T-cell (primary cell): ENCODE data around the gene NUP210. TPM values are rescaled to one million over a fixed set of nuclear protein-coding genes. Genes with fewer than 3 reads are reported as not detected.

Experiments
- ATAC-seq, 4 experiments: fragments of 200-7000 bp in 3 of 4; fragments of 150-1000 bp in 1 of 4; cut with Tn5 transposase; replicated peaks in 1 of 4; 1 replicate in 3 of 4; 2 replicates in 1 of 4; pipeline ENCODE4 v1.10.0; 2021; ENCODE audit warnings: moderate library complexity in 3 of 4, mild to moderate bottlenecking in 2 of 4, moderate number of reproducible peaks in 1 of 4
- CTCF ChIA-PET, 2 donors: fragments of 300-600 bp; sonication (Branson Sonifier 250); formaldehyde crosslinking; loops; one replicate each; lab custom pipeline; 2022; ENCODE audit warnings: antibody characterized with exemption in 2 of 2; lab: Charles Lee
- POLR2A ChIA-PET, 2 donors: fragments of 300-600 bp; sonication (Branson Sonifier 250); formaldehyde crosslinking; loops; one replicate each; lab custom pipeline; 2022; ENCODE audit warnings: antibody characterized with exemption in 2 of 2; lab: Charles Lee
- DNase-seq, 35 experiments: peaks; one replicate each; pipeline versions ENCODE4 v3.0.0 to v3.0.0-alpha.2; 2013 to 2023
- H3K27ac ChIP-seq: one replicate; pipeline ENCODE4 v1.5.1; 2013; ENCODE audit warnings: low read length
- H3K27me3 ChIP-seq, 2 experiments: replicated peaks in 1 of 2; 1 replicate in 1 of 2; 2 replicates in 1 of 2; pipeline versions ENCODE4 v1.6.1 to v1.7.0; 2013; ENCODE audit warnings: low read length in 1 of 2, mixed read lengths in 1 of 2; ENCODE audit not compliant: control insufficient read depth in 2 of 2, insufficient read depth in 2 of 2; ENCODE audit errors: extremely low read depth in 1 of 2
- H3K36me3 ChIP-seq, 2 donors: 1 replicate in 1 of 2; 2 replicates in 1 of 2; pipeline versions ENCODE4 v1.6.1 to v1.7.0; 2013; ENCODE audit warnings: low read length in 1 of 2; ENCODE audit not compliant: control insufficient read depth in 2 of 2, insufficient read depth in 1 of 2; ENCODE audit errors: extremely low read depth in 1 of 2
- H3K4me1 ChIP-seq, 2 experiments: 1 replicate in 1 of 2; 2 replicates in 1 of 2; pipeline versions ENCODE4 v1.6.1 to v1.7.0; 2013; ENCODE audit warnings: low read length in 2 of 2, mixed read lengths in 1 of 2; ENCODE audit not compliant: insufficient read depth in 2 of 2, control insufficient read depth in 1 of 2; ENCODE audit errors: extremely low read depth in 1 of 2
- H3K4me3 ChIP-seq, 2 donors: 1 replicate in 1 of 2; 2 replicates in 1 of 2; pipeline versions ENCODE4 v1.5.1 to v1.7.0; 2013; ENCODE audit warnings: mild to moderate bottlenecking in 2 of 2, low read length in 1 of 2, moderate library complexity in 1 of 2; ENCODE audit not compliant: control insufficient read depth in 1 of 2; ENCODE audit errors: extremely low read depth in 1 of 2
- H3K9me3 ChIP-seq: 2 replicates; pipeline ENCODE4 v1.7.0; 2013
- H3K27ac Mint-ChIP-seq, 2 donors: one replicate each; pipeline ENCODE4 v1.8.0; 2020 to 2021; ENCODE audit warnings: mild to moderate bottlenecking in 2 of 2, mixed read lengths in 2 of 2
- H3K27me3 Mint-ChIP-seq, 2 donors: one replicate each; pipeline ENCODE4 v1.8.0; 2021 to 2022; ENCODE audit warnings: mixed read lengths in 2 of 2
- H3K36me3 Mint-ChIP-seq: one replicate; pipeline ENCODE4 v1.8.0; 2021; ENCODE audit warnings: mixed read lengths
- H3K4me1 Mint-ChIP-seq, 3 donors: one replicate each; pipeline ENCODE4 v1.8.0; 2020 to 2022; ENCODE audit warnings: mixed read lengths in 3 of 3, mild to moderate bottlenecking in 1 of 3
- H3K4me3 Mint-ChIP-seq, 3 donors: one replicate each; pipeline ENCODE4 v1.8.0; 2020 to 2022; ENCODE audit warnings: mild to moderate bottlenecking in 3 of 3, mixed read lengths in 3 of 3, moderate library complexity in 3 of 3
- H3K9me3 Mint-ChIP-seq, 3 donors: one replicate each; pipeline ENCODE4 v1.8.0; 2020 to 2022; ENCODE audit warnings: mixed read lengths in 3 of 3
- WGBS: methylation state at CpG from one replicate; pipeline ENCODE4 v1.1.5; 2013; ENCODE audit warnings: missing lambda C conversion rate; ENCODE audit not compliant: insufficient coverage; 5-methylcytosine and 5-hydroxymethylcytosine counted together
- total RNA-seq, 35 experiments: library from RNA in 6 of 35; stranded (reverse) in 6 of 35; fragments of 120-200 nt in 1 of 35; gene quantifications; one replicate each; pipeline versions ENCODE4 v1.2.1 to v1.2.4 and lab custom pipeline; 2013 to 2026

NUP210 gene
- total RNA-seq, 5 donors from 2014 or later (not counting 1 experiment from before 2014, with no cell fraction given): 117 to 148 (median 125) TPM

GRCh38 chr3:13323822-13324221, 96.3 kb downstream of the NUP210 start:
- H3K36me3 Mint-ChIP-seq: peaks cover 64% of the 10 kb centered on the region
- ATAC-seq (no peak), DNase-seq (no peak)
- no peaks in the 10 kb centered on the region for H3K27me3 Mint-ChIP-seq
- H3K4me1 Mint-ChIP-seq: no peaks in the 10 kb centered on the region
- Histone ChIP-seq H3K27me3 (no peaks in the 10 kb centered on the region), H3K4me3 (no peak overlapping the region), H3K27ac (no peak overlapping the region), H3K4me1 (no peaks in the 10 kb centered on the region), H3K36me3 (peaks cover 45 to 96% of the 10 kb centered on the region in 2 donors), H3K9me3 (no peaks in the 10 kb centered on the region)
- no peaks in the 10 kb centered on the region for H3K9me3 Mint-ChIP-seq
- ChIA-PET POLR2A (no interaction called here), CTCF (interaction anchor here in 1 of 2 donors (1.3 kb wide), 1 partner anchor 9 kb away, joined by 3 read pairs; no protein-coding TSS in a partner anchor)
- H3K4me3 Mint-ChIP-seq: no peak overlapping the region
- 94% methylated on average over 4 of the region's 5 CpGs for WGBS
- peak overlapping the region; percentile 28 to 43 for H3K27ac Mint-ChIP-seq

GRCh38 chr3:13322324-13322723, 97.8 kb downstream of the NUP210 start:
- ATAC-seq (no peak), DNase-seq (no peak)
- Mint-ChIP-seq H3K4me1 (no peaks in the 10 kb centered on the region), H3K27ac (no peak overlapping the region), H3K36me3 (peaks cover 63% of the 10 kb centered on the region), H3K9me3 (no peaks in the 10 kb centered on the region), H3K27me3 (no peaks in the 10 kb centered on the region), H3K4me3 (no peak overlapping the region)
- ChIA-PET CTCF (no interaction called here), POLR2A (no interaction called here)
- H3K9me3 ChIP-seq: no peaks in the 10 kb centered on the region
- H3K27ac ChIP-seq: no peak overlapping the region
- H3K4me3 ChIP-seq: no peak overlapping the region
- H3K27me3 ChIP-seq: no peaks in the 10 kb centered on the region
- H3K4me1 ChIP-seq: no peaks in the 10 kb centered on the region
- peaks cover 43 to 96% of the 10 kb centered on the region in 2 donors for H3K36me3 ChIP-seq
- WGBS: 93% methylated on average over 7 of the region's 8 CpGs

- 98% methylated on average over 18 of the region's 22 CpGs for WGBS
- Mint-ChIP-seq H3K27ac (no peak overlapping the region), H3K27me3 (no peaks in the 10 kb centered on the region), H3K4me1 (no peaks in the 10 kb centered on the region), H3K9me3 (no peaks in the 10 kb centered on the region), H3K36me3 (peaks cover 65% of the 10 kb centered on the region), H3K4me3 (no peak overlapping the region)
- no peaks in the 10 kb centered on the region for H3K9me3 ChIP-seq
- CTCF ChIA-PET: no interaction called here
- ATAC-seq (no peak), DNase-seq (no peak)
- no peaks in the 10 kb centered on the region for H3K4me1 ChIP-seq
- POLR2A ChIA-PET: no interaction called here
- H3K27ac ChIP-seq: no peak overlapping the region
- H3K27me3 ChIP-seq: no peaks in the 10 kb centered on the region
- peaks cover 32 to 93% of the 10 kb centered on the region in 2 donors for H3K36me3 ChIP-seq
- no peak overlapping the region for H3K4me3 ChIP-seq
Measured at GRCh38 chr3:13319564-13320220, 100.4 kb downstream of the NUP210 start.

GRCh38 chr3:13318626-13319470, 101.3 kb downstream of the NUP210 start:
- CTCF ChIA-PET: no interaction called here
- no peak overlapping the region for H3K4me3 Mint-ChIP-seq

GRCh38 chr3:13317596-13318320, 102.4 kb downstream of the NUP210 start:
- CTCF ChIA-PET: interaction anchor here in 1 of 2 donors (0.7 kb wide), 1 partner anchor 1604 kb away, joined by 3 read pairs; no protein-coding TSS in a partner anchor
- Mint-ChIP-seq H3K9me3 (no peaks in the 10 kb centered on the region), H3K4me3 (no peak overlapping the region), H3K4me1 (no peaks in the 10 kb centered on the region), H3K27me3 (no peaks in the 10 kb centered on the region), H3K27ac (no peak overlapping the region), H3K36me3 (peaks cover 58% of the 10 kb centered on the region)
- H3K27ac ChIP-seq: no peak overlapping the region
- H3K9me3 ChIP-seq: no peaks in the 10 kb centered on the region
- DNase-seq (no peak), ATAC-seq (no peak)
- WGBS: 95% methylated on average over 15 of the region's 29 CpGs
- POLR2A ChIA-PET: no interaction called here
- H3K36me3 ChIP-seq: peaks cover 29 to 88% of the 10 kb centered on the region in 2 donors
- H3K4me3 ChIP-seq: no peak overlapping the region
- no peaks in the 10 kb centered on the region for H3K27me3 ChIP-seq
- H3K4me1 ChIP-seq: no peaks in the 10 kb centered on the region

More at GRCh38 chr3:13318626-13319470, 101.3 kb downstream of the NUP210 start:
- no peaks in the 10 kb centered on the region for H3K9me3 Mint-ChIP-seq
- Histone ChIP-seq H3K27me3 (no peaks in the 10 kb centered on the region), H3K36me3 (peaks cover 32 to 93% of the 10 kb centered on the region in 2 donors), H3K4me3 (no peak overlapping the region), H3K9me3 (no peaks in the 10 kb centered on the region), H3K4me1 (no peaks in the 10 kb centered on the region), H3K27ac (no peak overlapping the region)
- H3K27me3 Mint-ChIP-seq: no peaks in the 10 kb centered on the region
- POLR2A ChIA-PET: no interaction called here
- ATAC-seq: no peak
- H3K27ac Mint-ChIP-seq: no peak overlapping the region
- peaks cover 66% of the 10 kb centered on the region for H3K36me3 Mint-ChIP-seq
- H3K4me1 Mint-ChIP-seq: no peaks in the 10 kb centered on the region
- whole genome bisulfite sequencing: 97% methylated on average over 13 of the region's 14 CpGs
- DNase-seq: no peak

GRCh38 chr3:13316603-13317002, 103.5 kb downstream of the NUP210 start:
- Mint-ChIP-seq H3K4me1 (no peaks in the 10 kb centered on the region), H3K27me3 (no peaks in the 10 kb centered on the region), H3K27ac (no peak overlapping the region), H3K4me3 (no peak overlapping the region), H3K9me3 (no peaks in the 10 kb centered on the region), H3K36me3 (peaks cover 47% of the 10 kb centered on the region)
- Histone ChIP-seq H3K4me3 (no peak overlapping the region), H3K9me3 (no peaks in the 10 kb centered on the region), H3K27ac (no peak overlapping the region), H3K4me1 (no peaks in the 10 kb centered on the region), H3K27me3 (no peaks in the 10 kb centered on the region), H3K36me3 (peaks cover 22 to 77% of the 10 kb centered on the region in 2 donors)
- WGBS: over 99% methylated on average over 8 of the region's 10 CpGs
- ATAC-seq (no peak), DNase-seq (no peak)
- ChIA-PET POLR2A (interaction anchor here in 1 of 2 donors (0.7 kb wide), 1 partner anchor 479 kb away, joined by 3 read pairs; no protein-coding TSS in a partner anchor), CTCF (interaction anchor here in 1 of 2 donors (0.7 kb wide), 1 partner anchor 1605 kb away, joined by 3 read pairs; no protein-coding TSS in a partner anchor)
